MM.1S (cell line): ENCODE results near the gene TMEM43.

Experiments used
- CTCF ChIP-seq: fragments of 300-600 bp; sonication (generic); IDR thresholded peaks from 2 replicates; pipeline ENCODE4 v1.5.1; 2016; ENCODE audit warnings: antibody characterized with exemption, low read length, mixed read lengths
- EZH2phosphoT487 ChIP-seq: fragments of 300-600 bp; sonication (generic); IDR thresholded peaks from 2 replicates; pipeline ENCODE4 v1.6.1; 2018; ENCODE audit warnings: antibody characterized with exemption, low read length

GRCh38 chr3:14138878-14139655 is 14.2 kb downstream of the TMEM43 start:
- TF ChIP-seq CTCF (no peak), EZH2phosphoT487 (no peak)
